ENCODE results near the gene ANKDD1B. TPM values are rescaled to one million over a fixed set of nuclear protein-coding genes. Genes with fewer than 3 reads are reported as not detected.
A peak's percentile ranks its signal among the peaks of the same experiment; 100 is the strongest.

The ANKDD1B gene
- total RNA-seq, 2 experiments from 2014 or later = 0.21 TPM; not detected in 1

DNA sequence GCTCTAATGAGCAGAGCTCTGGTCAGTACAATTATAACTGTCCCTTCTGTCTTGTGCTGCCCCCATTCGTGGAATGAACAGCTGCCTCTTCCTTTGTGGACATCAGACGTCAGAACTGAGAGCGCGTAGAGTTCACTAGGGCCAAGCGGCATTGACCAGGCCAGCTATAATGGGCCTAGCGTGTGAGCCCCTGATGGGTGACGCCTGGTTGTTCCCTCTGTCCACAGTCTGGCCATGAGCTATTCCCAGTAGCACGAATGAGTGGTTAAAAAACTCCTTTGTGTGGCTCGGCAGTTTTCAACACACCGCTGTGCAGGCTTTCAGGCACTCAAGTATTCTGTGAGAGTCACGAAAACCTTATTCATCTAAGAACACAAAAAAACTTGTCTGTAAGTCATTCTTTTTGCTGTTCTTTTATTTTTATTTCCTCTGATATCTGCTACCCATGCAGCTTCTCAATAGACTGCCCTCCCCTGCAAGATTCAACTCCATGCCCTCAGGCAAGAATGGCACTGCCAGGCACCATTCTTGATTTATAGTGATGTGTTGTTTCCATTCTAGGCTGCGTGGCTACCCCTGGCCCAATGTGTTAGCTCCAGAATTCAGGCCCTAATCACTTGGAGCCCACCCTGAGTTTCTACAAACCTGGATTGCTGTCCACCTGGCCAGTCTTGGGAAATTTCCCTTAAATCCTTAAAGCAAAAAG is 52.5 kb downstream of the ANKDD1B start:
- H3K36me3 Mint-ChIP-seq (ENCODE audit: low read depth) = no peaks in the 10 kb centered on the region
- H3K4me1 Mint-ChIP-seq = peaks cover 9% of the 10 kb centered on the region
- POLR2A ChIA-PET = no interaction called here
- no peak overlapping the region for H3K27ac Mint-ChIP-seq
- CTCF ChIA-PET = interaction anchor here (3.8 kb wide), 1 partner anchor 18 kb away, joined by 14 read pairs; no protein-coding TSS in a partner anchor
- no peaks in the 10 kb centered on the region for H3K9me3 Mint-ChIP-seq (ENCODE audit: low read depth)
- intact Hi-C loops (cut with DNase I, micrococcal nuclease) = no loop called here
- ATAC-seq = no peak
- DNase-seq = no peak
- no peak overlapping the region for H3K4me3 Mint-ChIP-seq
- no peaks in the 10 kb centered on the region for H3K27me3 Mint-ChIP-seq

DNA sequence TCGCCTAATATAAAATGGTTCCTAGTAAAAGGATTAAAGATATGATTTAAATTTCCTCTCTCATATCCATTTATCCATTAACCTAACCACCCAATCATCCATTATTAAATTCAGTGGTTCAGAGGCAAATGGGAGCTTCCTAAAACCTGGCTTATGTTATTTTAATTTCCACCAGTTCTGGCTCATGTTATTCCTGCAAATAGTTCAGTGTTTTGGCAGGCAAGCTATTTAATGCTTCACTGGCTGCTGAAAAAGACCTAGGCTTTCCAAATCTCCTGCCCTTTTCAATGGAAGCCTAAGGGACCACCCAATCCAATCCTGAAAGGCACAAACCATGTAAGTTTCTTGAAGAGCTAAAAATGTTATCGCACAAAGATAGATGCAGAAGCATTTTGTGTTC is 53.7 kb downstream of the ANKDD1B start:
- Mint-ChIP-seq H3K4me1 (peaks cover 21% of the 10 kb centered on the region), H3K36me3 (ENCODE audit: low read depth) (no peaks in the 10 kb centered on the region), H3K9me3 (ENCODE audit: low read depth) (no peaks in the 10 kb centered on the region), H3K27ac (no peak overlapping the region), H3K4me3 (no peak overlapping the region), H3K27me3 (no peaks in the 10 kb centered on the region)
- intact Hi-C loops (cut with DNase I, micrococcal nuclease) = loop anchor here (5.0 kb wide), 3 partner anchors 153 to 613 kb away; partner anchors contain the start of genes CERT1 (in 2 of the 2), POLK (in 2 of the 2), GCNT4 (in 1 of the 2) and HMGCR (in 1 of the 2)
- ChIA-PET CTCF (interaction anchor here (0.7 to 3.8 kb wide), 4 partner anchors 13 to 97 kb away, joined by 4 to 14 read pairs (median 6); no protein-coding TSS in a partner anchor), POLR2A (no interaction called here)
- ATAC-seq (no peak), DNase-seq (no peak)

DNA sequence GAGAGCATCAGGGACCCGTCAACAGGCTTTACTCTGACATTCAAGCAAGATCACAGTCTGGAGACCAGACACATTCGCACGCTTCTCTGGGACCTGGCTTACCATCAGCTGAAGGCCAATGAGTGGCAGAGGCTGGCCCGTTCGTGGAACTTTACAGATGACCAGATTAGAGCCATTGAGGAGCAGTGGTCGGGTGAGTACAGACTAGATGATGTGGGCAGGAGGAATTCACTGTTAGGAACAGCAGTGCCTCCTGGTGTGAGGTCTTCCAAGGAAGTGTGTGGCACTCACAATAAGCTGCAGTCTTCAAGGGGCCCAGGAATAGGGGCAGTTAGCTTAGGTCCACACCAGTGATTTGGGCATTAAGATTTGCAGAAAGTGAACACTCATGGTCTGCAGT is 55.5 kb downstream of the ANKDD1B start:
- intact Hi-C loops (cut with DNase I, micrococcal nuclease) = loop anchor here (5.0 kb wide), 3 partner anchors 154 to 614 kb away; partner anchors contain the start of genes CERT1 (in 2 of the 2), POLK (in 2 of the 2), GCNT4 (in 1 of the 2) and HMGCR (in 1 of the 2)
- Mint-ChIP-seq H3K4me1 (peaks cover 35% of the 10 kb centered on the region), H3K27ac (no peak overlapping the region)

DNA sequence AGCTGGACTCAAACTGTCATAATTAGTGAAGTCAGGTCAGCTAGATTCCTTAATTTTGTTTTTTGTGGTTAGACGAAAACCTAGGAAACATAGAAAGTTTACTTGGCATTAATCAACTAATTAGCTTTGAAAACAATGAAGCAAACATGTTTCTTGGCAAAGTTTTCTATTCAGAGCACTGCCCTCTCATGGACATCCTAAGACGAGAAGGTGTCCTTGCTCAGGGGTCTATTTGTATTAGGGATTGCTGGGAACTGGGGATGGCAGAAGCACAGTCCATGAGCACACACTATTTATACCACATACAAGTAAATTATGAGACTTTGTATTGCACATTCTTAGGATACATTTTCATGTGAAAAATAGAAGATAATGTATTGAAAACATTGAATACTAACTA is 56.3 kb downstream of the ANKDD1B start:
- POLR2A ChIA-PET = no interaction called here
- no peak overlapping the region for H3K4me3 Mint-ChIP-seq
- peaks cover 37% of the 10 kb centered on the region for H3K4me1 Mint-ChIP-seq
- no peak for ATAC-seq
- no peaks in the 10 kb centered on the region for H3K27me3 Mint-ChIP-seq
- H3K9me3 Mint-ChIP-seq (ENCODE audit: low read depth) = no peaks in the 10 kb centered on the region
- CTCF ChIA-PET = interaction anchor here (3.8 kb wide), 1 partner anchor 14 kb away, joined by 14 read pairs; no protein-coding TSS in a partner anchor
- DNase-seq = no peak
- H3K36me3 Mint-ChIP-seq (ENCODE audit: low read depth) = peaks cover 5% of the 10 kb centered on the region
- no peak overlapping the region for H3K27ac Mint-ChIP-seq
- intact Hi-C loops (cut with DNase I, micrococcal nuclease) = loop anchor here (5.0 kb wide), 3 partner anchors 155 to 615 kb away; partner anchors contain the start of genes CERT1 (in 2 of the 2), POLK (in 2 of the 2), GCNT4 (in 1 of the 2) and HMGCR (in 1 of the 2)

More for the DNA sequence above, 55.5 kb downstream of the ANKDD1B start:
- CTCF ChIA-PET = interaction anchor here (3.8 kb wide), 1 partner anchor 15 kb away, joined by 14 read pairs; no protein-coding TSS in a partner anchor
- Mint-ChIP-seq H3K9me3 (ENCODE audit: low read depth) (no peaks in the 10 kb centered on the region), H3K36me3 (ENCODE audit: low read depth) (peaks cover 5% of the 10 kb centered on the region), H3K27me3 (no peaks in the 10 kb centered on the region), H3K4me3 (no peak overlapping the region)
- POLR2A ChIA-PET = no interaction called here
- DNase-seq (no peak), ATAC-seq (no peak)

DNA sequence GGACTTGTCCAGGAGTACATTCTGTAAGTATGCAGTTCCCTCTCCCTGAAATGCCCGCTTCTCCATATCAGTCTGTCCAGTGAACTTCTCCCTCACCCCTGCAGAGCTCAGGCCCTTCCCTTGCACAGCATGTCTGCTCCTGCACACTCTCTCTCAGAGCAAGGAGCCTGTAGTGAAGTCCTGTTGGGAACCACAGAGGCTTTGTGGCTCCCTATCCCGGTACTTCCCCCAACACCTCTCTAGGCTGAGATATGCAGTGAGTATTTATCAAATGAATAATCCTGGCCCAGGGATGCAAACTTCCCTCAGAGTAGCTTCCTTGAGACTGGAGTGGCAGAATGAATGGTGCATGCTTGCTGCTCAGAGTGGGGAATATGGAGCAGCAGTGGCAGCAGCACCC is 57.2 kb downstream of the ANKDD1B start:
- no peaks in the 10 kb centered on the region for H3K9me3 Mint-ChIP-seq (ENCODE audit: low read depth)
- peaks cover 8% of the 10 kb centered on the region for H3K36me3 Mint-ChIP-seq (ENCODE audit: low read depth)
- H3K27me3 Mint-ChIP-seq = no peaks in the 10 kb centered on the region
- peaks cover 37% of the 10 kb centered on the region for H3K4me1 Mint-ChIP-seq
- ChIA-PET CTCF (interaction anchor here (1.2 kb wide), 2 partner anchors 10 to 431 kb away, joined by 4 to 6 read pairs; no protein-coding TSS in a partner anchor), POLR2A (interaction anchor here (1.3 kb wide), 1 partner anchor 102 kb away, joined by 4 read pairs; no protein-coding TSS in a partner anchor)
- H3K27ac Mint-ChIP-seq = peak overlapping the region; percentile 91
- ATAC-seq (no peak), DNase-seq (no peak)
- peak overlapping the region; percentile 67 for H3K4me3 Mint-ChIP-seq
- intact Hi-C loops (cut with DNase I, micrococcal nuclease) = loop anchor here (2.0 to 5.0 kb wide), 5 partner anchors 94 to 616 kb away; partner anchors contain the start of genes CERT1 (in 2 of the 2), POLK (in 2 of the 2), GCNT4 (in 1 of the 2) and HMGCR (in 1 of the 2)

DNA sequence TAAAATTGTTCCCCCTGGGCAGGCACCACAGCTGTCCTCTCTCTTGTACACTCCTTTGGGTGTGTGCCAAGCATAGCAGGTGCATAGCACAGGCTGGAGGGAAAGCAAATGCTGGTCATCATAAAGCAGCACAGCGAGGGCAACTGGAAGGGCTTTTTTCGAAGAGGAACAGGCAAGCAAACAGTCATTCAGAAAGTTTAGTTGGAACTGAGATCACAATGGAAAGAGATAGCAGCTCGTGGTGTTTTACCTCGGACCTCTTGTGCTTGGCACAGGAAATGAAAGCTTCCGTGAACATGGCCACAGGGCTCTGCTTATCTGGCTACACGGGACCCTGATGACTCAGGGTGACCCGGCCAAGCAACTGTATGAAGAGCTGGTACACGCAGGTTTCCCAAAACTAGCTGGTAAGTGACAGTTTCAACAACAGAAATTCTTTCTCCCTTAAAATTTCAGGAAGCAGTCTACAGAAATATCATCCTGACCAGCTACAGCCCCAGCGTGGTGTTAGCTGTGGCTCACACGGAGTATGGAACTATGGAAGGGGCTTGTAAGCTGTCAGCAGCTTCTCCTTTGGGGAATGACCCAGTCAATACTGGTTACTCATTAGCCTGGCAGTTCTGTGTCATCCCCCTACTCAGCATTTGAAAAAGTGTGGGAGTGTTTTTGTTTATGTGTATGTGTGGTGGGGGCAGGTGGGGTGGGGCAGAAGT is 57.9 kb downstream of the ANKDD1B start:
- H3K9me3 Mint-ChIP-seq (ENCODE audit: low read depth) = no peaks in the 10 kb centered on the region
- H3K36me3 Mint-ChIP-seq (ENCODE audit: low read depth) = peaks cover 11% of the 10 kb centered on the region
- DNase-seq (peak; percentile 82), ATAC-seq (peak; percentile 97)
- intact Hi-C loops (cut with DNase I, micrococcal nuclease) = loop anchor here (1.0 to 5.0 kb wide), 9 partner anchors 48 to 617 kb away; partner anchors contain the start of genes CERT1 (in 2 of the 2), POLK (in 2 of the 2), GCNT4 (in 1 of the 2) and HMGCR (in 1 of the 2)
- POLR2A ChIA-PET = interaction anchor here (0.6 to 1.3 kb wide), 4 partner anchors 48 to 621 kb away, joined by 3 to 4 read pairs (median 4); partner anchors contain the start of gene POC5
- H3K4me1 Mint-ChIP-seq = peaks cover 37% of the 10 kb centered on the region
- peak overlapping the region; percentile 67 for H3K4me3 Mint-ChIP-seq
- CTCF ChIA-PET = interaction anchor here (0.8 to 1.2 kb wide), 5 partner anchors 9 to 431 kb away, joined by 3 to 6 read pairs (median 4); no protein-coding TSS in a partner anchor
- no peaks in the 10 kb centered on the region for H3K27me3 Mint-ChIP-seq
- H3K27ac Mint-ChIP-seq = peak overlapping the region; percentile 91

DNA sequence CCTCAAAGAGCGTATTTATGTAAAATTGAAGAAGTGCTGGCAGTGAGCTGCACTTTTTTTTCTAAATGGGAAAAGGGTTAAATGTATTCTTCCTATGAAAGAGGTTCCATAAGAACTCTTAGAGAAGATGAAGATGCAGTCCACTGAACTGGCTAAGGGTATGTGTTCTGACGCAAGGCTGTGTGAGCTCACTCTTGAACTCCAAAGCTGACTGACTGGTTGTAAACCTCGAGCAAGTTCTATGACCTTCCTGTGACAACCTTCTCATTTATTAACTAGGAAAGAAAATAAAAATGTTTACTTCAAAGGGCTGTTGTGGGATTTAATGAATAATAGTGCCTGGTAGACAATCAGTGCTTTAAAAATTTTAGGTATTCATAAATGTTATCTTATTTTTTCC is 59.3 kb downstream of the ANKDD1B start:
- CTCF ChIA-PET = no interaction called here
- no peak overlapping the region for H3K27ac Mint-ChIP-seq

DNA sequence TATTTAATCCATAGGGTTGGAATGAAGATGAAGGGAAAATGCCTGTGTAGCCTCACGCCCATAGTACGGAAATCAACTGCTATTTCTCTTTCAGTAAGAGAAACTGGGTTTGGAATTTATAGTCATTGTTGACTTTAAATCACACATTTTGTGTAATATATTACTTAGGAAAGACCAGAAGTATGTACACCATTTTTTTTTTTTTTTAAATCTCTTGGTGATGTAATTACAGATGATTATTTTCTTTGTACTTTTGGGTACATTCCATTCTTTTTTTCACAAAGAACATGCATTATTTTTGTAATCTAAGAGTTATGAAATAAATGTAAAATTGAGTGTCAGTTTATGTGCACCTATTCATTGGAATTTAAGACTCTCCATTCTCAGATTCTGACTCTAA is 60.3 kb downstream of the ANKDD1B start:
- Mint-ChIP-seq H3K27me3 (no peaks in the 10 kb centered on the region), H3K27ac (no peak overlapping the region), H3K4me1 (peaks cover 37% of the 10 kb centered on the region), H3K4me3 (no peak overlapping the region), H3K36me3 (ENCODE audit: low read depth) (peaks cover 20% of the 10 kb centered on the region), H3K9me3 (ENCODE audit: low read depth) (no peaks in the 10 kb centered on the region)
- POLR2A ChIA-PET = no interaction called here
- DNase-seq (no peak), ATAC-seq (no peak)
- intact Hi-C loops (cut with DNase I, micrococcal nuclease) = loop anchor here in 1 of 2 experiments (10.0 kb wide), 1 partner anchor 737 kb away; no protein-coding TSS in a partner anchor
- CTCF ChIA-PET = interaction anchor here (1.1 kb wide), 1 partner anchor 9 kb away, joined by 4 read pairs; no protein-coding TSS in a partner anchor

More for the DNA sequence above, 59.3 kb downstream of the ANKDD1B start:
- Mint-ChIP-seq H3K27me3 (no peaks in the 10 kb centered on the region), H3K4me1 (peaks cover 37% of the 10 kb centered on the region), H3K4me3 (no peak overlapping the region), H3K9me3 (ENCODE audit: low read depth) (no peaks in the 10 kb centered on the region), H3K36me3 (ENCODE audit: low read depth) (peaks cover 16% of the 10 kb centered on the region)
- no peak for DNase-seq
- no peak for ATAC-seq
- intact Hi-C loops (cut with DNase I, micrococcal nuclease) = loop anchor here in 1 of 2 experiments (10.0 kb wide), 1 partner anchor 736 kb away; no protein-coding TSS in a partner anchor
- POLR2A ChIA-PET = no interaction called here

DNA sequence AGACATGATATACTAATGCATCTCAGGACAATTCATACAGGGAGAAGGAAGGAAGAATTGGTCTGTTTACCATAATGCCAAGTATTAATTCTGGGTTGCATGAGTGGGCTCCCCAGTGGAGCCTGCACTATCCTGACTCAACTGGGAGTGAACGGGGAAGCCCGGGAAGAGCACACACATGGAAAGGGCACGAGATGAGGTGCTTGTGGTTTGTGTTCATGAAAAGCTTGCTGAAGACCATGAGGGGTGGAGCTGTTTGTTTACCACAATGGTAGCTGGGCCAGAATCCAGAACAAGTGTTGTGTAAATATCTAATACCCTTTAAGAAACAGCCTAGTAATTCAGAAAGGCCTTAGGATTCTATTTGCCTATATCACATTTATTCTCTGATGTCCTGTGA is 61.4 kb downstream of the ANKDD1B start:
- ATAC-seq = no peak
- intact Hi-C loops (cut with DNase I, micrococcal nuclease) = loop anchor here in 1 of 2 experiments (10.0 kb wide), 1 partner anchor 738 kb away; no protein-coding TSS in a partner anchor
- no peak overlapping the region for H3K4me3 Mint-ChIP-seq
- H3K27me3 Mint-ChIP-seq = no peaks in the 10 kb centered on the region
- H3K27ac Mint-ChIP-seq = no peak overlapping the region
- no peak for DNase-seq
- ChIA-PET CTCF (interaction anchor here (0.9 to 1.1 kb wide), 2 partner anchors 8 to 436 kb away, joined by 3 to 4 read pairs; partner anchors contain the start of gene ANKRD31), POLR2A (no interaction called here)
- H3K36me3 Mint-ChIP-seq (ENCODE audit: low read depth) = peaks cover 23% of the 10 kb centered on the region
- H3K9me3 Mint-ChIP-seq (ENCODE audit: low read depth) = no peaks in the 10 kb centered on the region
- H3K4me1 Mint-ChIP-seq = peaks cover 41% of the 10 kb centered on the region

DNA sequence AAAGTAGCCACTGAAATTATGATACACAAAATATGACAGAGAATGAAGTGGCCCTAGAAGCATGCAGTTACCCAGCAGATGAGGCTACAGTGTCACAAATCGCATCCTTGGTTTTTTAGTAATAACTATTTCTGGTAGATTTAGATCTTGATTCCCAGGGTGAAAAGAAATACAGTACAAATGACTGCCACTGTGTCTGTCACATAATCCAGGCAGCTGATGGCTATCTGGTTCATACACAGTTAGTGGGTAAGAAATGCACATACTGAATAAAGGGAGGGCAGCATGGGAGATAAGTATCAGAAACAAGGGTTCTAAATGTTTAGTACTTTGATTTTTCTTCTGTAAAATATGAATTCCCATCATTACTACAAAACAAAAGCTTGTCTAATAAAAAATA is 64.5 kb downstream of the ANKDD1B start:
- ATAC-seq = no peak

More for the DNA sequence above, 64.5 kb downstream of the ANKDD1B start:
- no peak overlapping the region for H3K4me3 Mint-ChIP-seq
- H3K27ac Mint-ChIP-seq = no peak overlapping the region
- peaks cover 23% of the 10 kb centered on the region for H3K36me3 Mint-ChIP-seq (ENCODE audit: low read depth)
- peaks cover 21% of the 10 kb centered on the region for H3K4me1 Mint-ChIP-seq
- ChIA-PET CTCF (no interaction called here), POLR2A (no interaction called here)
- no peaks in the 10 kb centered on the region for H3K9me3 Mint-ChIP-seq (ENCODE audit: low read depth)
- intact Hi-C loops (cut with DNase I, micrococcal nuclease) = loop anchor here in 1 of 2 experiments (10.0 kb wide), 1 partner anchor 741 kb away; no protein-coding TSS in a partner anchor
- H3K27me3 Mint-ChIP-seq = no peaks in the 10 kb centered on the region
- DNase-seq = no peak
